NCI-H2107 treated with DMSO at 0.1 percent for 48 hours (cell line): Measurements from ENCODE around the gene GGTLC2.
"Not testable (repeated sequence)": the region's sequence is repeated elsewhere in the genome, so short reads cannot be mapped to it uniquely, and the experiment has no call there.

Source experiments
- DNase-seq: peaks from one replicate; lab custom pipeline; 2025; ENCODE audit not compliant: unreplicated experiment; lab: John Stamatoyannopoulos, UW

GGTLC2 gene

GRCh38 chr22:22644314-22644713, at the start of gene GGTLC2:
GGTLC2 (plus strand) TSS chr22:22644614; CDS start chr22:22646346, 1,732 bp downstream.
- not testable (repeated sequence) for DNase-seq

GRCh38 chr22:22595001-22595835, 49.2 kb upstream of the GGTLC2 start:
- no peak for DNase-seq

GRCh38 chr22:22598144-22598543, 46.3 kb upstream of the GGTLC2 start:
- no peak for DNase-seq

GRCh38 chr22:22599248-22599647, 45.2 kb upstream of the GGTLC2 start:
- DNase-seq, result no peak

- no peak for DNase-seq
These were observed 43.7 kb upstream of the GGTLC2 start for GRCh38 chr22:22600531-22601261.

- DNase-seq, result no peak
These were observed 40.9 kb upstream of the GGTLC2 start for GRCh38 chr22:22603470-22603947.

- no peak for DNase-seq
These were observed 39.9 kb upstream of the GGTLC2 start for GRCh38 chr22:22604326-22605073.

GRCh38 chr22:22605074-22605404, 39.4 kb upstream of the GGTLC2 start:
- no peak for DNase-seq

GRCh38 chr22:22608022-22608421, 36.4 kb upstream of the GGTLC2 start:
- DNase-seq, result not testable (repeated sequence)

- no peak for DNase-seq
These were observed 35.1 kb upstream of the GGTLC2 start for GRCh38 chr22:22609291-22609690.

GRCh38 chr22:22612516-22612915, 31.9 kb upstream of the GGTLC2 start:
- DNase-seq, result no peak

GRCh38 chr22:22614065-22614464, 30.3 kb upstream of the GGTLC2 start:
- DNase-seq, result no peak

GRCh38 chr22:22616636-22617035, 27.8 kb upstream of the GGTLC2 start:
- DNase-seq, result no peak

GRCh38 chr22:22618448-22618847, 26.0 kb upstream of the GGTLC2 start:
- no peak for DNase-seq

- DNase-seq, result no peak
These were observed 25.5 kb upstream of the GGTLC2 start for GRCh38 chr22:22618923-22619322.

- DNase-seq, result no peak
These were observed 24.5 kb upstream of the GGTLC2 start for GRCh38 chr22:22619765-22620414.

- not testable (repeated sequence) for DNase-seq
These were observed 15.6 kb upstream of the GGTLC2 start for GRCh38 chr22:22628546-22629495.

- not testable (repeated sequence) for DNase-seq
These were observed 13.2 kb upstream of the GGTLC2 start for GRCh38 chr22:22631223-22631652.

- not testable (repeated sequence) for DNase-seq
These were observed 12.2 kb upstream of the GGTLC2 start for GRCh38 chr22:22632226-22632625.

- DNase-seq, result not testable (repeated sequence)
These were observed 10.9 kb upstream of the GGTLC2 start for GRCh38 chr22:22633533-22633932.
